GM10248 (cell line): ENCODE results near the gene ARAP3.

ENCODE experiments used
- CTCF ChIA-PET: fragments of 300-600 bp; sonication (Branson Sonifier 250); formaldehyde crosslinking; extraction: SDS; loops from one replicate; lab custom pipeline; 2021; ENCODE audit warnings: antibody characterized with exemption; lab: Yijun Ruan, JAX
- POLR2A ChIA-PET: fragments of 350-650 bp; sonication (Branson Sonifier 250); formaldehyde crosslinking; extraction: SDS; loops from one replicate; lab custom pipeline; 2020; ENCODE audit warnings: antibody characterized with exemption; lab: Yijun Ruan, JAX
- DNase-seq: peaks from one replicate; pipeline ENCODE4 v3.0.0; 2012; ENCODE audit errors: extremely low spot score
- TF ChIP-seq, protein P1 (sequence below): IDR thresholded peaks from 2 replicates; pipeline ENCODE4 v1.5.1; 2012; ENCODE audit warnings: mild to moderate bottlenecking, low read depth; ENCODE audit errors: extremely low read depth, missing control alignments, control extremely low read depth

The ARAP3 gene

DNA sequence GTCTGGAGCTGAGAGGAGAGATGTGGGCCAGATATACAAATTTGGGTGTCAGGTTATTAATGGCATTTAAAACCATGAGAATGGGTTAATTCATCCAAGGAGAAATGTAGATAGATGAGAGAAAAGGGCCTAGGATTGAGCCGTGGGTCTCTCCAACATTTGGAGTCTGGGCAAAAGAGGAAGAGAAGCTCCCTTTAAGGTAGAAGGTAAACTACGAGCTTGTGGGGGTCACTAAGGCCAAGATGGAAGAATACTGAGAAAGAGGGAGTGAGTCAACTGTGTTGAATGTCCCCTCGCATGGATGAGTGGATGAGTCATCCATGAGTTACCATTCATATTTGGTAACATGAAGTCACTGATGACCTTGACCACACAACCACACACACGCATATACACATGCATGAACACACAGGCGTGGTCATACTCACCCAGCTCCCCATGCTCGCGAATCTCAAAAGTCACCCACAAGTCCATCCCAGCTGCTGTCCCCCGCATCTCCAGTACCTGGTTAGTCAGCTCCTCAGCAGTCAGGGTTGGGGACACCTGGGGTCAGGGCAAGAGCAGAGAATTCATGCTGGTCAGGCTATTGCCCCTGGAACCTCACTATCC is 24.0 kb downstream of the ARAP3 start:
- TF ChIP-seq, protein P1, sequence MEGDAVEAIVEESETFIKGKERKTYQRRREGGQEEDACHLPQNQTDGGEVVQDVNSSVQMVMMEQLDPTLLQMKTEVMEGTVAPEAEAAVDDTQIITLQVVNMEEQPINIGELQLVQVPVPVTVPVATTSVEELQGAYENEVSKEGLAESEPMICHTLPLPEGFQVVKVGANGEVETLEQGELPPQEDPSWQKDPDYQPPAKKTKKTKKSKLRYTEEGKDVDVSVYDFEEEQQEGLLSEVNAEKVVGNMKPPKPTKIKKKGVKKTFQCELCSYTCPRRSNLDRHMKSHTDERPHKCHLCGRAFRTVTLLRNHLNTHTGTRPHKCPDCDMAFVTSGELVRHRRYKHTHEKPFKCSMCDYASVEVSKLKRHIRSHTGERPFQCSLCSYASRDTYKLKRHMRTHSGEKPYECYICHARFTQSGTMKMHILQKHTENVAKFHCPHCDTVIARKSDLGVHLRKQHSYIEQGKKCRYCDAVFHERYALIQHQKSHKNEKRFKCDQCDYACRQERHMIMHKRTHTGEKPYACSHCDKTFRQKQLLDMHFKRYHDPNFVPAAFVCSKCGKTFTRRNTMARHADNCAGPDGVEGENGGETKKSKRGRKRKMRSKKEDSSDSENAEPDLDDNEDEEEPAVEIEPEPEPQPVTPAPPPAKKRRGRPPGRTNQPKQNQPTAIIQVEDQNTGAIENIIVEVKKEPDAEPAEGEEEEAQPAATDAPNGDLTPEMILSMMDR: no peak
- DNase-seq: peak; percentile 56
- POLR2A ChIA-PET: no interaction called here
- CTCF ChIA-PET: interaction anchor here (1.1 to 4.8 kb wide), 13 partner anchors 8 to 302 kb away, joined by 3 to 20 read pairs (median 7); partner anchors contain the start of gene DIAPH1

DNA sequence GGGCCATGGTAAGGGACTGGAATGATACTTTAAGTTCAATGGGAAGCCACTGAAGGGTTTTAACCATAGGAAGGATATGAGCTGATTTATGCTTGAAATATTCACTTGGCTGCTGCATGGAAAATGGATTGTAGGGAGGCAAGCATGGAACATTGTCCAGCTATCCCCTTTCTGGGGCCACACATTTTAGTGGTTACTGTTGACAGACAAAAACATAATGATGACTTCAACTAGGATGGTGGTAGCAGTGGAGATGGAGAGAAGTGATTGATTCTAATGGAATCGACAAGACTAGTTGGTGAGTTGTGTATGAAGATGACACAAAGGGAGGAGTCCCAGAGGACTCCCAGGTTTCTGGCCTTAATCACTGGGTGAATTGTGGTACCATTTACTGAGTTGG is 24.6 kb downstream of the ARAP3 start:
- no peak for DNase-seq
- POLR2A ChIA-PET: no interaction called here
- TF ChIP-seq, protein P1: no peak
- CTCF ChIA-PET: interaction anchor here (1.1 to 4.8 kb wide), 10 partner anchors 7 to 303 kb away, joined by 3 to 20 read pairs (median 4); partner anchors contain the start of gene DIAPH1

DNA sequence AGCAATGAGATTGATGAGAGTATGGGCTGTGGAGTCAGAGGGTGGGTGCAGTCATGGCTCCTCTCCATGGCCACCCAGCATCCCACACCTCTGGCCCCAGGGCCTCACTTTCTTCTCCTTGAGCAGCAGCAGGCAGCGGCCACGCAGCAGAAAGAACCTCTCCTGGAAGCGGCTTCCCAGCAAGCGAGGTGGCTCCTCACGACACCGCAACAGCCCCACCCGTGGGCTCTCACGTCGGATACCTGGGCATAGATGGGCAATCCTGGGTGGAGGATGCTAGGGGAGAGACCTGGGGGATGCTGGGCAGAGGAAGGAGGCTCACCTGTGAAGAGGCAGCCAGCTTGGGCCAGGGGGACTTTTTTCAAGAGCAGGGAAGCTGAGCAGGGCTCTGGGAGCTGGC is 25.6 kb downstream of the ARAP3 start:
- ChIA-PET CTCF (interaction anchor here (0.7 to 4.8 kb wide), 3 partner anchors 8 to 305 kb away, joined by 3 to 20 read pairs (median 5); no protein-coding TSS in a partner anchor), POLR2A (no interaction called here)
- DNase-seq: no peak
- TF ChIP-seq, protein P1: no peak

DNA sequence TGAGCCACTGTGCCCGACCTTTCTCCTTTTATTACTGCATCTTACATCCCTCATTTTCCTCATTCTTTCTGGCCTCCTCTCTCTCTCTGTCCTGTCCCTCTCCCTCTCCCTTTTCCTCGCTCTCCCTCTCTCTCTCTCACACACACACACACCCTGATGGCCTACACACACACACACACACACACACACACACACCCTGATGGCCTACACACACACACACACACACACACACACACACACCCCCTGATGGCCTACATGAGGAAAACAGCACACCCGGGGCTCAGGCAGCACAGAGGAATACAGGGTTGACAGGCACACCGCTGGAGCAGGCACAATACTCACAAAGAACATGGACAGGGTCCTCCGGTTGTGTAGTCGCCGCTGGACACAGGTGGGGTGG is 27.0 kb downstream of the ARAP3 start:
- ChIA-PET CTCF (interaction anchor here (0.8 to 1.6 kb wide), 3 partner anchors 13 to 63 kb away, joined by 3 to 9 read pairs (median 5); partner anchors contain the start of genes HDAC3 and RELL2), POLR2A (no interaction called here)
- TF ChIP-seq, protein P1: no peak
- DNase-seq: no peak

DNA sequence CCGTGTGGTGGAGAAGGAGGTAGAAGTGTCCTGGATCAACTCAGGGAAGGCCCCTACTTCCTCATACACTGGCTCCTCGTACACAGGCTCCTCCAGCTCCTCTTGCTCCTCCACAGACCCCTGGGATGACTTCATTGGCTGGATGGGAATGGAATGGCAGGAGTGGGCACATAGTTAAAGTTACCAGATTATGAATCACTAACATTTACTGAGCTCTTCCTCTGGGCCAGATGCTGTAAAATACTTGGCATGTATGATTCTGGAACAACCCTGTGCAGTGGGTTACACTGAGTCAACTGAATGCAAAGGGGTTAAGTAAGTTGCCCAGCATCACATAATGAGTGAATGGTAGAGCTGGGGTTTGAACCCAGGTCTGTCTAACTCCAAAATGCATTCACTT is 27.7 kb downstream of the ARAP3 start:
- CTCF ChIA-PET: interaction anchor here (0.6 to 2.0 kb wide), 7 partner anchors 9 to 361 kb away, joined by 3 to 11 read pairs (median 4); partner anchors contain the start of genes HDAC3 and RELL2
- DNase-seq: no peak
- POLR2A ChIA-PET: no interaction called here
- TF ChIP-seq, protein P1: no peak

DNA sequence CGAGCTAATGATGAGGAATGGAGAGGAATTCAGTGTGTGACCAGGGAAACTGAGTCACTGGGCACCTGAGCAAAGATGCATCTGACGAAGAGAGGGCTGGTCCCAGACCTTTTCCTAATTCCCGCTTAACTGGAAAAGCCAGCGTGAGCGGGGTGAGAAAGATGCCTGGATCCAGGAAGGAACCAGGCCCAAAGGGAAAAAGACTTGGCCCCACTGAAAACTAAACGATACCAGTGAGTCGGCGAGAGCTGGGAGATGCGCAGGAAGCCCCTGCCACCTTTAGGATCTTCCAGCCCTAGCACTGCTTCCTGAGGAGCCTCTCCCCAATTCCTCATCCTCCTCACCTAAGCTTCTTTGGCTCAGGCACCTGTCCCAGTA is 30.3 kb downstream of the ARAP3 start:
- POLR2A ChIA-PET: interaction anchor here (0.6 to 1.1 kb wide), 2 partner anchors 15 to 228 kb away, joined by 4 to 10 read pairs; partner anchors contain the start of genes HDAC3 and RELL2
- TF ChIP-seq, protein P1: no peak
- no peak for DNase-seq
- CTCF ChIA-PET: interaction anchor here (1.2 to 2.6 kb wide), 8 partner anchors 9 to 317 kb away, joined by 3 to 16 read pairs (median 8); partner anchors contain the start of genes DIAPH1, HDAC3, RELL2 and RNF14
